Measurements from ENCODE around the gene CENPV.

DNA sequence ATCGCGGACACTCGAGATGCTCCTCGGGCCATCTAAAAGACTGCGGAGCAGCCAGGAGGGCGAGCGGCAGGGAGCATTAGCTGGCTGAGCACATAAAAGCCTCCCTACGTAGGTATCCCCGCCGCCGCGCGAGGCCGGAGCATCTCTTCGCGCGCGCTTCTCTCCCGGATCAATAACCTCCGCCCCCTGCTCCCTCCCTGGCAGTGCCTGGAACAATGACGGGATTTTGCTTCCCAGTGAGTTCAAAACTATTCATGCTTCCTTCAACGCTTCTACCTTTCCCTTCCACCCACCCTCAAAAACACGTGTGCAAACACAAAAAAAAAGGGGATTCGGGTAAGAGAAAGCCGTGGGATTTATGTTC is 984 bp downstream of the CENPV start:
- TF ChIP-seq, protein P1, sequence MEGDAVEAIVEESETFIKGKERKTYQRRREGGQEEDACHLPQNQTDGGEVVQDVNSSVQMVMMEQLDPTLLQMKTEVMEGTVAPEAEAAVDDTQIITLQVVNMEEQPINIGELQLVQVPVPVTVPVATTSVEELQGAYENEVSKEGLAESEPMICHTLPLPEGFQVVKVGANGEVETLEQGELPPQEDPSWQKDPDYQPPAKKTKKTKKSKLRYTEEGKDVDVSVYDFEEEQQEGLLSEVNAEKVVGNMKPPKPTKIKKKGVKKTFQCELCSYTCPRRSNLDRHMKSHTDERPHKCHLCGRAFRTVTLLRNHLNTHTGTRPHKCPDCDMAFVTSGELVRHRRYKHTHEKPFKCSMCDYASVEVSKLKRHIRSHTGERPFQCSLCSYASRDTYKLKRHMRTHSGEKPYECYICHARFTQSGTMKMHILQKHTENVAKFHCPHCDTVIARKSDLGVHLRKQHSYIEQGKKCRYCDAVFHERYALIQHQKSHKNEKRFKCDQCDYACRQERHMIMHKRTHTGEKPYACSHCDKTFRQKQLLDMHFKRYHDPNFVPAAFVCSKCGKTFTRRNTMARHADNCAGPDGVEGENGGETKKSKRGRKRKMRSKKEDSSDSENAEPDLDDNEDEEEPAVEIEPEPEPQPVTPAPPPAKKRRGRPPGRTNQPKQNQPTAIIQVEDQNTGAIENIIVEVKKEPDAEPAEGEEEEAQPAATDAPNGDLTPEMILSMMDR (IDR thresholded peaks at IDR 0.05; ENCODE audit: insufficient read depth, low read depth, low read length): no peak
- no peak for TF ChIP-seq EZH2 (IDR thresholded peaks at IDR 0.05; ENCODE audit: insufficient read depth, low read length)
